AG08395 (cell line): ENCODE data around the gene GOLGA3.

Experiments
- DNase-seq: peaks from one replicate; pipeline ENCODE4 v3.0.0; 2012; ENCODE audit warnings: mixed read lengths, low spot score

Gene GOLGA3

GRCh38 chr12:132723015-132723763, 105.5 kb downstream of the GOLGA3 start:
- no peak for DNase-seq

GRCh38 chr12:132720606-132721345, 107.9 kb downstream of the GOLGA3 start:
- no peak for DNase-seq

GRCh38 chr12:132719954-132720324, 108.7 kb downstream of the GOLGA3 start:
- no peak for DNase-seq

- DNase-seq: no peak
These were observed 109.3 kb downstream of the GOLGA3 start for GRCh38 chr12:132719141-132719953.
